A673 (cell line): ENCODE measurements around the gene PRSS56.

Source experiments
- CTCF ChIP-seq: fragments of 300-800, 200-600 bp; sonication (generic); conservative IDR thresholded peaks from 2 replicates; pipeline ENCODE4 v1.5.1; 2017; ENCODE audit warnings: low read depth, mild to moderate bottlenecking, antibody characterized with exemption, low read length, moderate library complexity, mixed read lengths
- EZH2 ChIP-seq: fragments of 200-600 bp; sonication (generic); IDR thresholded peaks from 2 replicates; pipeline ENCODE4 v1.6.1; 2017; ENCODE audit warnings: borderline replicate concordance, low read depth, mild to moderate bottlenecking, mixed read lengths, antibody characterized with exemption, low read length; ENCODE audit not compliant: poor library complexity, severe bottlenecking

GRCh38 chr2:232544674-232545073, 24.5 kb downstream of the PRSS56 start:
- TF ChIP-seq EZH2 (no peak), CTCF (no peak)
